Measurements from ENCODE around the gene TRIO. TPM values are rescaled to one million over a fixed set of nuclear protein-coding genes. Genes with fewer than 3 reads are reported as not detected.

TRIO gene
- polyA plus RNA-seq, 1 donor (not counting 4 experiments of a cell fraction or from before 2014, with no cell fraction given), result 57.2 TPM

DNA sequence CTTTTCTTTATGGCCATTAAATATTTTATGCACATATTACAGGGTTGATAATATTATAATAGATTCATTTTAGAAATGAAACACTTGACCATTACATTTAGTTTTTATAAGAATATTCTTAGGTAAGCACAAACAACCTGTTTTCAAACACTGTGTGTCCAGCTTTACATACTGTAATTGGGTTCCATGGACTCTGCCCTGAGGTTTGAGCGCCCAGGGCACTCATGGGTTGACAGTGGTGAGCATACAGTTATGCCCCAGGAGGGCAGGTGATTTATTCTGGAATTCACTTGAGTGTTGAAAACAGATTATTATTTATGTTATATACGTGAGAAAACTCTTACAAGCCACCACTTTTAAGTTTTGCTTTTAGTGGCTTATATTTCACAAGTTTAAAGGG, 33.7 kb downstream of the TRIO start:
- dilution Hi-C loops (cut with MboI; ENCODE audit: extremely low pct_ligation_motif_present, low sequenced_read_pairs), result no loop called here
- TF ChIP-seq CTCF (optimal IDR thresholded peaks at IDR 0.05 in 1 of 3, IDR thresholded peaks at IDR 0.05 in 1 of 3, conservative IDR thresholded peaks at IDR 0.05 in 1 of 3; ENCODE audit: extremely low read depth in 1 of 3, insufficient read depth in 2 of 3, low read length in 3 of 3) (no peak), EZH2 (IDR thresholded peaks at IDR 0.05; ENCODE audit: low read length) (no peak)
- peaks cover 9% of the 10 kb centered on the region for H4K20me1 ChIP-seq (ENCODE audit: control insufficient read depth, extremely low read depth, insufficient read depth, low read length)
- H3K79me2 ChIP-seq (ENCODE audit: control insufficient read depth, insufficient read depth, low read length), result peaks cover 99% of the 10 kb centered on the region
- H3K9me1 ChIP-seq (ENCODE audit: control insufficient read depth, extremely low read depth, insufficient read depth, low read length), result no peaks in the 10 kb centered on the region
- H3K4me3 ChIP-seq (ENCODE audit: control insufficient read depth in 2 of 3, extremely low read depth in 1 of 3, insufficient read depth in 2 of 3, low read depth in 1 of 3, low read length in 3 of 3), result no peak overlapping the region
- H3K36me3 ChIP-seq (ENCODE audit: control insufficient read depth in 2 of 2, extremely low read depth in 1 of 2, insufficient read depth in 2 of 2, low read length in 2 of 2), result no peaks in the 10 kb centered on the region
- no peak for FAIRE-seq
- H3K27me3 ChIP-seq (ENCODE audit: control insufficient read depth, extremely low read depth, insufficient read depth, low read length), result no peaks in the 10 kb centered on the region
- no peak for DNase-seq (ENCODE audit: low read depth, low spot score)
- H3K9me3 ChIP-seq (ENCODE audit: control insufficient read depth, low read depth, low read length), result no peaks in the 10 kb centered on the region
- no peak overlapping the region for H3K9ac ChIP-seq (ENCODE audit: control insufficient read depth, extremely low read depth, insufficient read depth, low read length)
- no peak overlapping the region for H2AFZ ChIP-seq (ENCODE audit: control insufficient read depth, low read length)
- H3K27ac ChIP-seq (ENCODE audit: control insufficient read depth, insufficient read depth, low read length), result no peak overlapping the region
- no peak overlapping the region for H3K4me2 ChIP-seq (ENCODE audit: control insufficient read depth, extremely low read depth, insufficient read depth, low read depth, low read length)
- H3K4me1 ChIP-seq (ENCODE audit: control insufficient read depth, extremely low read depth, insufficient read depth, low read length), result peaks cover 65% of the 10 kb centered on the region

GRCh38 chr5:14177634-14178033, 34.5 kb downstream of the TRIO start:
- no peak overlapping the region for H3K9ac ChIP-seq (ENCODE audit: control insufficient read depth, extremely low read depth, insufficient read depth, low read length)
- H4K20me1 ChIP-seq (ENCODE audit: control insufficient read depth, extremely low read depth, insufficient read depth, low read length), result peaks cover 7% of the 10 kb centered on the region
- DNase-seq (ENCODE audit: low read depth, low spot score) (no peak), FAIRE-seq (no peak)
- H2AFZ ChIP-seq (ENCODE audit: control insufficient read depth, low read length), result no peak overlapping the region
- no peaks in the 10 kb centered on the region for H3K36me3 ChIP-seq (ENCODE audit: control insufficient read depth in 2 of 2, extremely low read depth in 1 of 2, insufficient read depth in 2 of 2, low read length in 2 of 2)
- TF ChIP-seq CTCF (optimal IDR thresholded peaks at IDR 0.05 in 1 of 3, IDR thresholded peaks at IDR 0.05 in 1 of 3, conservative IDR thresholded peaks at IDR 0.05 in 1 of 3; ENCODE audit: extremely low read depth in 1 of 3, insufficient read depth in 2 of 3, low read length in 3 of 3) (no peak), EZH2 (IDR thresholded peaks at IDR 0.05; ENCODE audit: low read length) (no peak)
- peaks cover 66% of the 10 kb centered on the region for H3K4me1 ChIP-seq (ENCODE audit: control insufficient read depth, extremely low read depth, insufficient read depth, low read length)
- H3K9me3 ChIP-seq (ENCODE audit: control insufficient read depth, low read depth, low read length), result no peaks in the 10 kb centered on the region
- no peak overlapping the region for H3K4me3 ChIP-seq (ENCODE audit: control insufficient read depth in 2 of 3, extremely low read depth in 1 of 3, insufficient read depth in 2 of 3, low read depth in 1 of 3, low read length in 3 of 3)
- no peaks in the 10 kb centered on the region for H3K9me1 ChIP-seq (ENCODE audit: control insufficient read depth, extremely low read depth, insufficient read depth, low read length)
- peaks cover 97% of the 10 kb centered on the region for H3K79me2 ChIP-seq (ENCODE audit: control insufficient read depth, insufficient read depth, low read length)
- dilution Hi-C loops (cut with MboI; ENCODE audit: extremely low pct_ligation_motif_present, low sequenced_read_pairs), result no loop called here
- no peaks in the 10 kb centered on the region for H3K27me3 ChIP-seq (ENCODE audit: control insufficient read depth, extremely low read depth, insufficient read depth, low read length)
- no peak overlapping the region for H3K27ac ChIP-seq (ENCODE audit: control insufficient read depth, insufficient read depth, low read length)
- H3K4me2 ChIP-seq (ENCODE audit: control insufficient read depth, extremely low read depth, insufficient read depth, low read depth, low read length), result no peak overlapping the region

Measured in keratinocyte (primary cell).